ENCODE results near the gene ABCC1.
"Not testable (repeated sequence)": the region's sequence is repeated elsewhere in the genome, so short reads cannot be mapped to it uniquely, and the experiment has no call there.

Gene ABCC1

GRCh38 chr16:16139061-16139460 is 189.6 kb downstream of the ABCC1 start:
- no peak for DNase-seq (ENCODE audit: low read depth in 2 of 2)

DNA sequence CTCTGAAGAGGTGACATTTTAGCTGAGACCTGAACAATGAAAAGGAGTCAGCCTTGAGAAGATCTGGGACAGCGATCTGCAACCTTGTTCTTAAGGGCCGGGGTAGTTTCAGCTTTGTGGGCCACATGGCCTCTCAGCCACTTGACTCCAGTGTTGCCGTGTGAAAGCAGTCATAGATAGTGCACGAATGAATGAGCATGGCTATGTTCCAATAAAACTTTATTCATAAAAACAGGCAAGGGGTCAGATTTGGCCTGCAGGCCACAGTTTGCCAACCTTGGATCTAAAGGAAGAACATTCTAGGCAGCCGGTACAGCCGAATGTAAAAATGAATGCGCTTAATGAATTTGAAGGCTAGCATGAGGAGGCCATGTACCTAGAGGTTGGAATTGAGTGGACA is 190.4 kb downstream of the ABCC1 start:
- no peak for DNase-seq (ENCODE audit: low read depth in 2 of 2)

DNA sequence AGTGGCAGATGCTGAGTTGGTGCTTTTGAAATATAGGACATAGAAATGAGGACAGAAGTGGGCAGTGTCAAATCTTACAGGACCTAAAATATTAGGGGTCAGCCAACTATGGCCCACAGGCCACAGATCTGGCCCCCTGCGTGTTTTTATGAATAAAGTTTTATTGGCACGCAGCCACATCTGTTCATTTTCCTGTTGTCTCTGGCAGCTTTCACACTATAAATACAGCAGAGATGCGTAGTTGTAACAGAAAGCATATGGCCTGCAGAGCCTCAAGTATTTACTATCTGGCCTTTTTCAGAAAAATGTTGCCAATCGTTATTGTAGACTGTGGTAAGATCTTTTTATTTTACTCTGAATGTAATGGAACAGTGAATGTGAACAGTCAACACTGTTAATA is 191.1 kb downstream of the ABCC1 start:
- no peak for DNase-seq (ENCODE audit: low read depth in 2 of 2)

- no peak for DNase-seq (ENCODE audit: low read depth in 2 of 2)
Observed at GRCh38 chr16:16141141-16141540, 191.7 kb downstream of the ABCC1 start.

DNA sequence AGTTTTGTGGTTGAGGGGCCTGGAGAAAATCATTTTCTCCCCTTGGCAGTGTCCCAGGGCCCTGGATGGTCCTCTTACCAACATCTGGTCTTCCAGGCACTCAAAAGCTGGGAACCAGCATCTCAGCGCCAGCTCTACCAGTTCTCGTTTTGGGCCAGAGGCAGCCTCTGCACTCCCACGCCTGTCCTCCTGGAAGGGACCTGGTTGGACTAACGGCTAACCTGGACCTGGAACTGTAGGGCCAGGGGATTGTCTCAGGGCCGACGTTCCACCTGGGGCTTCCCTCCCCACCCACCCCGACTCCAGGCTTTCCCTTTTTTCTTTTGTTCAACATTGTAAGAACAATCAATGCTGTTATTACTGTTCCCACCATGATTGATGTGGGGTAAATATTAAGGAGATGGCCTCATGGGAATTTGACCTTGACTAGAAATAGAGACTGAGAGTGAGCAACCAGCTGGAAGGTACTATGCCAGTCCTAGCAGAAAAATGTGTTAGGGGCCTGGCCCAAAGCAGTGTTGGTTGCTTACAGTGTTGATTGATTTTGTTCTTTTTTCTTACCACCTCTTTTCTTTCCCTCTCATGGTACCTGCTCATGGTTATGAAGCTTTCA is 192.5 kb downstream of the ABCC1 start:
- DNase-seq (ENCODE audit: low read depth in 2 of 2): no peak

DNA sequence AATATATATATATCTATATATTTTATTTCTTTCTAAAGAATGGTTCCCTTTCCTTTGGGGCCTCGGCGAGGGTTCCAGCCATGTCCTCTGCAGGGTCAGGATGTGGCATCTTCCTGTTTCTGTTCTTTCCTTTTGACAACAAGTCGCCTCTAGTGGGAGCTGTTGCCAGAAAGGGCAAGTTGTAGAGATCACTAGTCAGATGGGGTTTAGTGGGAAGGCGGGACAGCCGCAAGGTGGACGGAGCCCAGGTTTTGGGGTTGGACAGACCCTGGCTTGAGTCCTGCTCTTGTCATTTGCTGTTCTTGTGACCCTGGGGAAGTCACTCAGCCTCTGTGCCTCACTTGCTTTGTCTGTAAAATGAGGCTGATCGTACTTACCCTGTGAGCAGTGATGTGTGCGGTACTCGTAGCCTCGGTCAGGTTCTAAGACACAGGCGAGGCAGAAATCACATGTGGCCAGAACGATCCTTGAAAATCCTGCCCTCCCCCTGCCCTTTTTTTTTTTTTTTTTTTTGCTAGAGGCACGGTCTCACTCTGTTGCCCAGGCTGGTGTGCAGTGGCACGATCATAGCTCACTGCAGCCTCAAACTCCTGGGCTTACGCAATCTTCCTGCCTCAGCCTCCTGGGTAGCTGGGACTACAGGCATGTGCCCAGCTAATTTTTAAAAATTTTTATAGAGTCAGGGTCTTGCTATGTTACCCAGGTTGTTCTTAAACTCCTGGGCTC is 193.8 kb downstream of the ABCC1 start:
- no peak for DNase-seq (ENCODE audit: low read depth in 2 of 2)

GRCh38 chr16:16143931-16144330 is 194.5 kb downstream of the ABCC1 start:
- no peak for DNase-seq (ENCODE audit: low read depth in 2 of 2)

- no peak for DNase-seq (ENCODE audit: low read depth in 2 of 2)
Observed at GRCh38 chr16:16144416-16144815, 195.0 kb downstream of the ABCC1 start.

- DNase-seq (ENCODE audit: low read depth in 2 of 2): no peak
Observed at GRCh38 chr16:16145286-16145685, 195.9 kb downstream of the ABCC1 start.

DNA sequence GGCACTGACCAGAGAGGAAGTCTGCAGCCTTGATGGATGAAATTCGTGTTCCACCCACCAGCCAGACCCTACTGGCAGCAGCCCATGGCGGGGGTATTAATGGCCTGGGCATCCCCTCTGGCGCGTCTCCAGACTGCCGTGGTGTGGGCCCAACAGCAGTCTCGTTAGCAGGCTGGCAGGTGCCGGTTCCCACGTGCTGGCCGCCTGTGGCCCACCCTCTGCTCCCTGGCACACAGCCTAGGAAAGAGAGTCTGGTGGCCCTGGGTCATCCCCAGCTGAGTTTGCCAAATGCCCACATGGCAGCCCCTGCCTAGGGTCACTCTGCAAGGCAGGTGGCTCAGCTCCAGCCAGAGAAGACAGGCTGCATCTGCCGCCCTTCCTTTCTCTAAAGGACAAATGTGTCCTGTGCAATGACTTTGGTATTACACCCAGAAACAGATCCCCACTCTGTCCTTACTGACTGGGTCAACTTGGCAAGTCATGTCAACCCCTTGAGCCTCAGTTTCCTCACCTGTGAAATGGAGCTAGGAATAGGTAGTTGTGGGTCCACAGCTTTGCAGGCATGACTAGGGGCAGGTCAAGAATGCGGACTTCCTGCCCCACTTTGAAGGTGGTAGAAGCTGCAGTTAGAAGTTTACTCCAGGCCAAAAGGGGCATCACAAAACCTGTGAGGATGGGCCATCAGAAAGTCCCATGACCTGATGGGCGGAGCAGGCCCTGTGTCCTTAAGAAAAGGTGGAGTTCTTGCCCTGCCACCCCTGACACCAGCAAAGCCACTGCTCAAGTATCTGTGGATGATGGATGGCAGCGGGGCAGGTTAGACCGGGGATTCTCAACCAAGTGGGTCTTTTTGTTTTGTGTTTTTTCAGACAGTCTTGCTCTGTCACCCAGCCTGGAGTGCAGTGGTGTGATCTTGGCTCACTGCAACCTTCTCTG is 197.2 kb downstream of the ABCC1 start:
- no peak for DNase-seq (ENCODE audit: low read depth in 2 of 2)

- DNase-seq (ENCODE audit: low read depth in 2 of 2): no peak
Observed at GRCh38 chr16:16147316-16147999, 198.0 kb downstream of the ABCC1 start.

GRCh38 chr16:16148000-16148599 is 198.7 kb downstream of the ABCC1 start:
- not testable (repeated sequence) for DNase-seq (ENCODE audit: low read depth in 2 of 2)

GRCh38 chr16:16148755-16149154 is 199.3 kb downstream of the ABCC1 start:
- DNase-seq (ENCODE audit: low read depth in 2 of 2): no peak

DNA sequence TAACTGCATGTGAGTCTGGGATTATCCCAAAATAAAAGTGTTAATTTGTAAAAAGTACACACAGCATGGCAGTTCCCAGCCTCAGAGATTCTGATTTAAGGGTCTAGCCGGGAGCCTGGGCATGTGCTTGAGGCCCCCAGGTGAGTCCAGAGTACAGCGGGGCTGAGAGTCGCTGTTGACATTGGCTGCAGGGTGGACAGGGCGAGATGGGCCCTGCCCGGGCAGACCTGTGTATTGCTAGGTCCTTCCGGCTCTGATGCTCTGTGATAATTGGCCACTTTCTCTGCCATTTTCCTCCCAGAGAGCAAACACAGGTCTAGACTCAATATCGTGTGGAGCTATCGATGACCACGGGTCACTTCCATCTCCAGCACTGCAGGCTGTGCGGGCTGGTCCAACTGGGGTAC is 200.3 kb downstream of the ABCC1 start:
- DNase-seq (ENCODE audit: low read depth in 2 of 2): no peak

GRCh38 chr16:16150117-16150877 is 200.9 kb downstream of the ABCC1 start:
- no peak for DNase-seq (ENCODE audit: low read depth in 2 of 2)

GRCh38 chr16:16150878-16151152 is 201.4 kb downstream of the ABCC1 start:
- no peak for DNase-seq (ENCODE audit: low read depth in 2 of 2)

- no peak for DNase-seq (ENCODE audit: low read depth in 2 of 2)
Observed at GRCh38 chr16:16151315-16151714, 201.9 kb downstream of the ABCC1 start.

GRCh38 chr16:16153000-16153399 is 203.6 kb downstream of the ABCC1 start:
- DNase-seq (ENCODE audit: low read depth in 2 of 2): not testable (repeated sequence)

GRCh38 chr16:16154281-16154951 is 205.0 kb downstream of the ABCC1 start:
- DNase-seq (ENCODE audit: low read depth in 2 of 2): no peak

- DNase-seq (ENCODE audit: low read depth in 2 of 2): no peak
Observed at GRCh38 chr16:16155234-16155633, 205.8 kb downstream of the ABCC1 start.
